GM21367 (cell line): Measurements from ENCODE around the gene ANKRD34A.

Source experiments
- ATAC-seq: cut with Tn5 transposase; IDR thresholded peaks from one replicate; pipeline ENCODE4 v1.9.1; 2021; ENCODE audit not compliant: unreplicated experiment

The ANKRD34A gene

DNA sequence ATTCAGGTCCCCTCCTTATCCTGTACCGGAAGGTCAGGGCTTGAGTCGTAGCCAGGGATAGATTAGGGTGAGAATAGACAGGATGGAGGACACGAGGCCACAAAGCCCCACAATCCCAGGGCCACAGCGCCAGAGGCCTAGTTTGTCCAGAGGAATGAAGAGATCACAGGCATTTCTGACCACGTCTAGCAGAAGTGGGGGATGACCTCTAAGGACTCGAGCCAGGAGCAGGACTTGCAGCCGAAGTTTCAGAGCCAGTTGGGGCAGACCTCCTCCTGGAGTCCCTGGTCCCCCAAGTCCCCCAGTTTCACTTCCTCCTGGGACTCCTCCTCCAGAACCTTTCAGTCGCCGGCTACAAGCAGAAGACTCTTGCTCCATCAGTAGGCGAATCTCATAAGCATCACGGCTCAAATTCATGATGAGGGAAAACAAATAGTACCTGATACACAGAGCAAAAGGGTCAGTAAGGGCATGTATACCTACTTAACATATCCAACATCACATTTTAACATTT, 52.2 kb downstream of the ANKRD34A start:
- ATAC-seq, result no peak
